ENCODE measurements around the gene ELP5.

ELP5 gene

DNA sequence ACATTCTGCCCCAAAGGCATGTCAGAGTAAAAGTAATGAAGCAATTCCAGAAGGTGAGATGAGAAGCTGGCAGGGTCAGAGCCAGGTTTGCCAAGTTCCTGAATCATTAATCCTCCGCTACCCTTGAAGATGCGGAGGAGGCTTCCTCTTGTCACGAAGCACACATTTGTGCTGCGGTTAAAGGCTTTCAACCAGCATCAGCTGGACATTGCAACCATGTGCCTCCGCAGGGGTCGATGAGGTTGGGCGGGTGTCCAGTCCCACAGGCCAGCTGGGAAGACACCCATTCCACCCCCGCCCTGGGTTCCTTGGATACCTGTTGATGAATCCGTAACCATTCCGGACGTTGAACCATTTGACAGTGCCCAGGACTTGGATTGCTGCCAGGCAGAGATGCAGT, 41.1 kb downstream of the ELP5 start:
- H3K9me3 ChIP-seq (ENCODE audit: insufficient read depth, low read depth, low read length): no peaks in the 10 kb centered on the region
- H4K20me1 ChIP-seq (ENCODE audit: insufficient read depth, low read length, poor library complexity, severe bottlenecking): no peaks in the 10 kb centered on the region
- H3K4me2 ChIP-seq (ENCODE audit: low read depth, low read length, poor library complexity, severe bottlenecking): no peak overlapping the region
- H3K36me3 ChIP-seq (ENCODE audit: insufficient read depth, low read length): no peaks in the 10 kb centered on the region
- no peaks in the 10 kb centered on the region for H3K9me2 ChIP-seq (replicated peaks; ENCODE audit: low read depth, low read length)
- H3K27me3 ChIP-seq (ENCODE audit: insufficient read depth, low read length, poor library complexity, severe bottlenecking): no peaks in the 10 kb centered on the region
- no peaks in the 10 kb centered on the region for H3K79me2 ChIP-seq (ENCODE audit: insufficient read depth, low read length)
- no peak overlapping the region for H3K4me3 ChIP-seq (ENCODE audit: low read length, poor library complexity, severe bottlenecking)
- peaks cover 7% of the 10 kb centered on the region for H3K4me1 ChIP-seq (ENCODE audit: insufficient read depth, low read length, poor library complexity, severe bottlenecking)
- no peaks in the 10 kb centered on the region for H3F3A ChIP-seq (ENCODE audit: low read depth)
- no peak overlapping the region for H2AFZ ChIP-seq (ENCODE audit: low read length)
- TF ChIP-seq EZH2phosphoT487 (IDR thresholded peaks at IDR 0.05; ENCODE audit: borderline replicate concordance): no peak
- no peak for TF ChIP-seq CTCF (conservative IDR thresholded peaks at IDR 0.05; ENCODE audit: low read length)
- H3K9ac ChIP-seq (ENCODE audit: low read depth, low read length, poor library complexity, severe bottlenecking): no peak overlapping the region

DNA sequence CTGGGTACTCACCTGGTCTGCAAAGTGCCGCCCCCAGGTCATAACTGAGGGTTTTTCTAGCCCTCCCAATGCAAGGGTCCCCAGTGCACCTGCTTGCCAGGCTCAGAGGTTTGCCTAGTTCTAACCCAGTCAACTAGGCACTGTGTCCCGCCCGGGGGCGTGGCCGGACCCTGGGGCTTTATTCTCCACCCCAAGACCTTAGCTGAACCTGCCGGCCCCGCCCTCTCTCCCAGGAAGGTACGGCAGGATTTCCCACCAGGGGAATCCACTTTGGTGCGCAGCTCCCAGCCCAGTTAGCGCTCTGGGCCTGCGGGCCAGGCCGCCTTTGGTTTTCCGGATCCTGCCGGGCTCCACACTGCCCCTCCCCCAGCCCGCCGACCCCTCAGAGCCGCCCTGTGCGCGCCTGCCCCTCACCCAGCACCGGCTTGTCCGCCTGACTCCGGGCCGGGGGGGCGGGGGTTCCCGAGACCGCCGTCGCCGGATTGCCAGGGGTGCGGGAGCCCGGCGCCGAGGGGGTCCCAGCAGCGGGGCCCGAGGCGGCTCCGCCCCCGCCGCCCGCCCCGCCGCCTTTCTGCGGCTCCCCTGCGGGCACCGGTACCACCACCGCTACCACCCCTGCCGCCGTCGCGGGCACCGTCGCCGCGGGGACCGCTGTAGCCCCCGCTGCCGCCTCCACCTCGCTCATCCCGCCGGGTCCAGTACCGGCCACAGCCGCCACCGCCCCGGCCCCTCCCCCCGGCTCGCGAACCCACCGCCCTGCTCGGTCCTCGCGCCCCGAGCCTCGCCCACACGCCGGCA, 42.0 kb downstream of the ELP5 start:
- H3K4me3 ChIP-seq (ENCODE audit: low read length, poor library complexity, severe bottlenecking): no peak overlapping the region
- no peak overlapping the region for H3K9ac ChIP-seq (ENCODE audit: low read depth, low read length, poor library complexity, severe bottlenecking)
- no peaks in the 10 kb centered on the region for H3K9me3 ChIP-seq (ENCODE audit: insufficient read depth, low read depth, low read length)
- no peaks in the 10 kb centered on the region for H3K36me3 ChIP-seq (ENCODE audit: insufficient read depth, low read length)
- H3F3A ChIP-seq (ENCODE audit: low read depth): no peaks in the 10 kb centered on the region
- TF ChIP-seq EZH2phosphoT487 (IDR thresholded peaks at IDR 0.05; ENCODE audit: borderline replicate concordance) (no peak), CTCF (conservative IDR thresholded peaks at IDR 0.05; ENCODE audit: low read length) (no peak)
- H3K9me2 ChIP-seq (replicated peaks; ENCODE audit: low read depth, low read length): no peaks in the 10 kb centered on the region
- no peaks in the 10 kb centered on the region for H4K20me1 ChIP-seq (ENCODE audit: insufficient read depth, low read length, poor library complexity, severe bottlenecking)
- no peaks in the 10 kb centered on the region for H3K27me3 ChIP-seq (ENCODE audit: insufficient read depth, low read length, poor library complexity, severe bottlenecking)
- H3K4me2 ChIP-seq (ENCODE audit: low read depth, low read length, poor library complexity, severe bottlenecking): no peak overlapping the region
- H3K4me1 ChIP-seq (ENCODE audit: insufficient read depth, low read length, poor library complexity, severe bottlenecking): peaks cover 7% of the 10 kb centered on the region
- no peak overlapping the region for H2AFZ ChIP-seq (ENCODE audit: low read length)
- no peaks in the 10 kb centered on the region for H3K79me2 ChIP-seq (ENCODE audit: insufficient read depth, low read length)

GRCh38 chr17:7294614-7295153, 42.7 kb downstream of the ELP5 start, which contains the start of gene YBX2:
YBX2 (minus strand) TSS chr17:7294639; CDS start chr17:7294500, 139 bp downstream.
- Histone ChIP-seq H3K27me3 (ENCODE audit: insufficient read depth, low read length, poor library complexity, severe bottlenecking) (no peaks in the 10 kb centered on the region), H3K9me3 (ENCODE audit: insufficient read depth, low read depth, low read length) (no peaks in the 10 kb centered on the region), H3K79me2 (ENCODE audit: insufficient read depth, low read length) (no peaks in the 10 kb centered on the region), H3K4me2 (ENCODE audit: low read depth, low read length, poor library complexity, severe bottlenecking) (no peak within 1 kb of the TSS), H3F3A (ENCODE audit: low read depth) (no peaks in the 10 kb centered on the region), H3K4me1 (ENCODE audit: insufficient read depth, low read length, poor library complexity, severe bottlenecking) (peaks cover 7% of the 10 kb centered on the region), H3K4me3 (ENCODE audit: low read length, poor library complexity, severe bottlenecking) (no peak within 1 kb of the TSS), H3K9me2 (replicated peaks; ENCODE audit: low read depth, low read length) (no peaks in the 10 kb centered on the region), H2AFZ (ENCODE audit: low read length) (peak within 1 kb of the TSS; percentile 45; the same call in 1 of the 2 replicates), H3K36me3 (ENCODE audit: insufficient read depth, low read length) (no peaks in the 10 kb centered on the region), H3K9ac (ENCODE audit: low read depth, low read length, poor library complexity, severe bottlenecking) (no peak within 1 kb of the TSS), H4K20me1 (ENCODE audit: insufficient read depth, low read length, poor library complexity, severe bottlenecking) (no peaks in the 10 kb centered on the region)
- TF ChIP-seq CTCF (conservative IDR thresholded peaks at IDR 0.05; ENCODE audit: low read length) (no peak), EZH2phosphoT487 (IDR thresholded peaks at IDR 0.05; ENCODE audit: borderline replicate concordance) (no peak)

Data from Loucy (cell line).